GM12801 (cell line): ENCODE data around the gene ZC2HC1C.

Experiments used
- TF ChIP-seq, protein P1 (sequence below): IDR thresholded peaks from one replicate; pipeline ENCODE4 v1.5.1; 2011; ENCODE audit warnings: control low read depth; ENCODE audit not compliant: insufficient read length; ENCODE audit errors: extremely low read depth

The ZC2HC1C gene

DNA sequence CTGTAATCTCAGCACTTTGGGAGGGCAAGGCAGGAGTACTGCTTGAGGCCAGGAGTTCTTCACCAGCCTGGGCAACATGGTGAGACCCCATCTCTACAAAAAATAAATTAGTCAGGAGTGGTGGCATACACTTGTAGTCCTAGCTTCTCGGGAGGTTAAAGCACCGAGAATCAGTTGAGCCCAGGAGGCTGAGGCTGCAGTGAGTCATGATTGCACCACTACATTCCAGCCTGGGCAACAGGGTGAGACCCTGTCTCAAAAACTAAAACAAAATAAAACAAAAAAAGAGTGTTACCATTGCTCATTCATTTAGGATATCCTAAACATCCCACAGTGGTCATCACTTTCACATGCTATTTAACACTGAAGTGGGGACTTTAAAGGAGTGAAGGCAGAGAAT, 49.6 kb downstream of the ZC2HC1C start:
- TF ChIP-seq, protein P1, sequence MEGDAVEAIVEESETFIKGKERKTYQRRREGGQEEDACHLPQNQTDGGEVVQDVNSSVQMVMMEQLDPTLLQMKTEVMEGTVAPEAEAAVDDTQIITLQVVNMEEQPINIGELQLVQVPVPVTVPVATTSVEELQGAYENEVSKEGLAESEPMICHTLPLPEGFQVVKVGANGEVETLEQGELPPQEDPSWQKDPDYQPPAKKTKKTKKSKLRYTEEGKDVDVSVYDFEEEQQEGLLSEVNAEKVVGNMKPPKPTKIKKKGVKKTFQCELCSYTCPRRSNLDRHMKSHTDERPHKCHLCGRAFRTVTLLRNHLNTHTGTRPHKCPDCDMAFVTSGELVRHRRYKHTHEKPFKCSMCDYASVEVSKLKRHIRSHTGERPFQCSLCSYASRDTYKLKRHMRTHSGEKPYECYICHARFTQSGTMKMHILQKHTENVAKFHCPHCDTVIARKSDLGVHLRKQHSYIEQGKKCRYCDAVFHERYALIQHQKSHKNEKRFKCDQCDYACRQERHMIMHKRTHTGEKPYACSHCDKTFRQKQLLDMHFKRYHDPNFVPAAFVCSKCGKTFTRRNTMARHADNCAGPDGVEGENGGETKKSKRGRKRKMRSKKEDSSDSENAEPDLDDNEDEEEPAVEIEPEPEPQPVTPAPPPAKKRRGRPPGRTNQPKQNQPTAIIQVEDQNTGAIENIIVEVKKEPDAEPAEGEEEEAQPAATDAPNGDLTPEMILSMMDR, result no peak

DNA sequence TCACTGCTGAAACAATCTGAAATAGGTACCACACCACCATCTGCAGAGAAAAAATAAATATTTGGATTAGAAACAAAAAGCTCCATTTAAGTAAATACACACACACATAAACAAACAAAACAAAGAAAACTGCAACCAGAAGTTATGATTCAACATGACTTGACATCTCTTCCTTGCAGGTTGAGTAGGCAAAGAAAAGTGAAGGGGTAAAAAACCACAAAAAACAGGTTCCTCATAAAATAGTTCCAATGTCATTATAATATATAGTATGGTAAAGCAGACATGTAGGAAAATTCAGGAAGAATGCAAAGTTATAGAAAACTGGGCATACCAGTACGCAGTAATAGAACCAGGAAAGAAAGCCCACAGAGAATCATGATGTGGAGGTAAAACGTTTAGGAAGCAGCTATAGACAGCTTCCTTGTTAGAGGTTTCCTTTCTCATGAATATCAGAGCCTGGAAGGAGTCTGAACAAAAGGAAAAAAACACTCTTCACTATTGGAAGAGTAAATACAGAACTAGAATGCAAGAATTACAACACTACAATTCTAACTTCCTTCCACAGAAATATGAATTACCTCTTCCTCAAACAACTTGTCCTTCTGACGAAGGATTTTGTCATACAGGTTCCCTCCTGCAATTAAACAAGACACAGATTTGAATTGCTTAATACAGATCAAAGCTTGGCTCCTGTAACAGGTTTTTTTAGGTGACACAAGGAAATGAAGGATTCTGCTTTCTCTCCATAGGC, 51.3 kb downstream of the ZC2HC1C start:
- TF ChIP-seq, protein P1, result no peak

DNA sequence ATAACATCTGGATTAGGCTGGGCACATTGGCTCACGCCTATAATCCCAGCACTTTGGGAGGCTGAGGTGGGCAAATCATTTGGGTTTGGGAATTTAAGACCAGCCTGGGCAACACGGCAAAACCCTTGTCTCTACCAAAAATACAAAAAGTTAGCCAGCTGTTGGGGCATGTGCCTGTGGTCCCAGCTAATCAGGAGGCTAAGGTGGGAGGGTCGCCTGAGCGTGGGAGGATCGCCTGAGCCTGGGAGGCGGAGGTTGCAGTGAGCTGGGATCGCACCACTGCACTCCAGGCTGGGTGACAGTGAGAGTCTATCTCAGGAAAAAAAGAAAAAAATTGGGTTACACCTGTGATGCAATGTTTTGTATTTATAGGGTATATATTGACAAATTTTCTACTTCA, 52.1 kb downstream of the ZC2HC1C start:
- TF ChIP-seq, protein P1, result no peak

DNA sequence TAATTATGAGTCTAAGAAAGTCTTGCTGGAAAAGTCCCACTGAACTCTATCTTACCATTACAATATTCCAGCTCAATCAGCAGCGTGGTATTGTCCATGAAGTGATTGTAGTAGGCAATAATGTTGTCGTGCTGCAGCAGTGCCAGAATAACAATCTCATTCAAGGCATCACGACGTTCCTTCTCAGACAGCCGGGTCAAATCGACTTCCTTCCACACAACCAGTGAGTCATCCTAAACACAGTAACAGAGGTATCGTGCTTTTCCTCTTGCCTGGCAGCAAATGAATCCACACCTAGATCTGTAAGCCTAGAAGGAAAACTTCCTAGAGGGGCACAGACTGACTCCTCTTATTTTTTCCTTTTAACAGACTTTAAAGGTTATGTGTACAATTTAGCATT, 54.5 kb downstream of the ZC2HC1C start:
- TF ChIP-seq, protein P1, result no peak

DNA sequence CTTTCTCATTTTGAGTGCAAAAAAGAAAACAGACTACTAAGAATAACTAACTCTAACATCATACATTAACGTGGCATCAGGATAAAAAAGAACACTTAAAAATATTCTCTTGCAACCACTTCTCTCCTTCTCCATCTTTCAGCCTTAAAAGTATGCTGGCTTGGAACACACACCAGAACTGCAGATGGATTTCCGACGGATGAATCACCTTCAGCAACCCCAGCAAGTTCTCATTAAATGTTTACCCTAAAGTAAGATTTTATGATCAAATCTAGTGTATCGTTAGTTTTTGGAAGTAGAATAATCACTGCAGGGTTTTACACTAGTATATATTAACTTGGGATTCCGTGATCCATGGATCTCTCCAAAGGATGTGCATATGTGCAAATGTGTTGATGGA, 56.2 kb downstream of the ZC2HC1C start:
- TF ChIP-seq, protein P1, result no peak

DNA sequence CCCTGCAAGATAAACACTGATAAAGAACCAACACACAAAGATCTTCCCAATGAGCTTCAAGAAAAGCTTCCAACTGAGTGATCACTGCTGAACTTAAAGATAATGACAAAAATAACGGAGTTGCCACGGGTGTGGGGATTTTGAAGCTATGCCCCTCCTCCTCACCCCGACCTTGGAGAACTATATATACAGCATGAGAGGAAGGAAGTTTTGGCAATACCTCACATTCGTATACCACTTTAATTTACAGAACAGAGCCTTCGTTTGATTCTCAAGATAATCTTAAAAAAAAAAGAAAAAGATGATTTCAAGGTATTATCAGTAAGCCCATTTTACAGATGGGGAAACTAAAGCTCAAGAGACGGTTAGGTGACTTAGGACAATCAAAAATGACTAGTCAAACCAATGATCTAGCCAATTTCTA, 56.7 kb downstream of the ZC2HC1C start:
- TF ChIP-seq, protein P1, result no peak

DNA sequence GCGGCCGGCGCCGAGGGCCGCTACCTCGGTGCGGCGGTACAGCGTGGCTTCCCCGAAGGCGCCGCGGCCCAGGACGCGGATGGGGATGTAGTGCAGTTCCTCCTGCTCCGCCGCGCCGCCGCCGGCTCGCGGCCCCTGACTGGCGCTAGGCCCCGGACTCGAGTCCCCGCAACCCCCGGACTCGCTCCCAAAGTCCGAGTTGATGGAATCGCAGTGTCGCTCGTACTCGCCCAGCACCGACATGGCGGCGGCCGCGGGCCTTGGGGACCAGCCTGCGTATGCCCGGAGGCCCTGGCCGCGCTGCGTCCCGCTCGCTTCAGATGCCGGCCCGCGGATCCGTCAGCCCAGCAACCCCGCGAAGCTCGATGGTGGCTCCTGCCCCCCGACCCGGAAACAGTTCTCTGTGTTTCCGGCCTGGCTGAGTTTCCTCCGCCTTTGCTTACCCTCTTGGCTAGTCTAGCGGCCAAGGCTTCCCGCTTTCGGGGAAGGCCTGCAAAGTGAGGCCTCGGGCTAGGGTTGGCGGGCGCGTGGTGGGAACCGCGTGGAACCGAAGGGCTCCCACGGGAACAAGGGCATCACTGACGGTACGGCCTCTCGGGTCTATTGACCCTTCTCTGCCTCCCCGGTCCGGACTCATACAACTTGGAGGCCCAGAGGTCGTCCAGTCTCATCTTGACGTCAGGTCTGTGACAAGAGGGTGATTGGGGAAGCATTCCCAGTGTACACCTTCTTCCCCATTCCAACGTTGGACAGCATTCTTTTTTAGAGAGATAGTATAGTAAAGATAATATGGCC, 57.4 kb downstream of the ZC2HC1C start, which contains the start of gene NEK9:
NEK9 (minus strand) TSS at position 370 of the 795 bp plus-strand sequence; CDS start at position 243, 127 bp downstream.
- TF ChIP-seq, protein P1, result no peak
